ENCODE measurements around the gene PRC1. TPM values are rescaled to one million over a fixed set of nuclear protein-coding genes. Genes with fewer than 3 reads are reported as not detected.

PRC1 gene
- polyA plus RNA-seq, 1 donor from 2014 or later, result 18.2 TPM

DNA sequence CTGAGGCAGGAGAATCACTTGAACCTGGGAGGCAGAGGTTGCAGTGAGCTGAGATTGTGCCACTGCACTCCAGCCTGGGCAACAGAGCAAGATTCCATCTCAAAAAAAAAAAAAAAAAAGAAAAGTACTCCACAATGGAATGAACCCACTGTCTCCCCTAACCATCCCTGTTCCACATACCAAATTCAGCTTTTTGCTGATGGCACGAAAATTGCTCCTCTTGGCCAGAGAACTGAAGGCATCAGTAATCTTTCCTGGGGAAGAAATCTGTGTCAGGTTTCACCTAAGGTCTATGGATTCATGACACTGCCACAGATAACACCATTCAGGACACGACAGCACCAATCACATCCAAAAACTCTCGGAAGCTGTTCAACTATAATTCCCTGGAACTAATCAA is 6.9 kb upstream of the PRC1 start:
- Histone ChIP-seq H4K20me1 (ENCODE audit: insufficient read depth) (no peaks in the 10 kb centered on the region), H3K9me2 (ENCODE audit: insufficient read depth, low read length) (no peaks in the 10 kb centered on the region), H2AFZ (ENCODE audit: low read depth, low read length) (no peak overlapping the region), H3K79me2 (replicated peaks; ENCODE audit: insufficient read depth, low read length) (no peaks in the 10 kb centered on the region), H3K27me3 (ENCODE audit: insufficient read depth, low read depth, low read length) (no peaks in the 10 kb centered on the region), H3F3A (ENCODE audit: insufficient read depth, low read length, poor library complexity, severe bottlenecking) (no peaks in the 10 kb centered on the region), H3K36me3 (ENCODE audit: insufficient read depth, low read length) (no peaks in the 10 kb centered on the region), H3K4me3 (ENCODE audit: low read length) (no peak overlapping the region), H3K27ac (ENCODE audit: low read length) (no peak overlapping the region), H3K4me2 (ENCODE audit: low read length) (no peak overlapping the region), H3K9ac (ENCODE audit: low read length) (no peak overlapping the region), H3K9me3 (ENCODE audit: low read length) (no peaks in the 10 kb centered on the region)
- TF ChIP-seq SMC3 (conservative IDR thresholded peaks at IDR 0.05; ENCODE audit: poor library complexity) (no peak), RAD21 (conservative IDR thresholded peaks at IDR 0.05) (no peak), TAF1 (IDR thresholded peaks at IDR 0.05; ENCODE audit: low read depth) (no peak), MXI1 (conservative IDR thresholded peaks at IDR 0.05; ENCODE audit: poor library complexity, severe bottlenecking) (no peak), POLR2AphosphoS5 (IDR thresholded peaks at IDR 0.05) (no peak)
- TF ChIP-seq, protein P1, sequence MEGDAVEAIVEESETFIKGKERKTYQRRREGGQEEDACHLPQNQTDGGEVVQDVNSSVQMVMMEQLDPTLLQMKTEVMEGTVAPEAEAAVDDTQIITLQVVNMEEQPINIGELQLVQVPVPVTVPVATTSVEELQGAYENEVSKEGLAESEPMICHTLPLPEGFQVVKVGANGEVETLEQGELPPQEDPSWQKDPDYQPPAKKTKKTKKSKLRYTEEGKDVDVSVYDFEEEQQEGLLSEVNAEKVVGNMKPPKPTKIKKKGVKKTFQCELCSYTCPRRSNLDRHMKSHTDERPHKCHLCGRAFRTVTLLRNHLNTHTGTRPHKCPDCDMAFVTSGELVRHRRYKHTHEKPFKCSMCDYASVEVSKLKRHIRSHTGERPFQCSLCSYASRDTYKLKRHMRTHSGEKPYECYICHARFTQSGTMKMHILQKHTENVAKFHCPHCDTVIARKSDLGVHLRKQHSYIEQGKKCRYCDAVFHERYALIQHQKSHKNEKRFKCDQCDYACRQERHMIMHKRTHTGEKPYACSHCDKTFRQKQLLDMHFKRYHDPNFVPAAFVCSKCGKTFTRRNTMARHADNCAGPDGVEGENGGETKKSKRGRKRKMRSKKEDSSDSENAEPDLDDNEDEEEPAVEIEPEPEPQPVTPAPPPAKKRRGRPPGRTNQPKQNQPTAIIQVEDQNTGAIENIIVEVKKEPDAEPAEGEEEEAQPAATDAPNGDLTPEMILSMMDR (IDR thresholded peaks at IDR 0.05; ENCODE audit: poor library complexity, severe bottlenecking), result no peak
- TF ChIP-seq, protein P2, sequence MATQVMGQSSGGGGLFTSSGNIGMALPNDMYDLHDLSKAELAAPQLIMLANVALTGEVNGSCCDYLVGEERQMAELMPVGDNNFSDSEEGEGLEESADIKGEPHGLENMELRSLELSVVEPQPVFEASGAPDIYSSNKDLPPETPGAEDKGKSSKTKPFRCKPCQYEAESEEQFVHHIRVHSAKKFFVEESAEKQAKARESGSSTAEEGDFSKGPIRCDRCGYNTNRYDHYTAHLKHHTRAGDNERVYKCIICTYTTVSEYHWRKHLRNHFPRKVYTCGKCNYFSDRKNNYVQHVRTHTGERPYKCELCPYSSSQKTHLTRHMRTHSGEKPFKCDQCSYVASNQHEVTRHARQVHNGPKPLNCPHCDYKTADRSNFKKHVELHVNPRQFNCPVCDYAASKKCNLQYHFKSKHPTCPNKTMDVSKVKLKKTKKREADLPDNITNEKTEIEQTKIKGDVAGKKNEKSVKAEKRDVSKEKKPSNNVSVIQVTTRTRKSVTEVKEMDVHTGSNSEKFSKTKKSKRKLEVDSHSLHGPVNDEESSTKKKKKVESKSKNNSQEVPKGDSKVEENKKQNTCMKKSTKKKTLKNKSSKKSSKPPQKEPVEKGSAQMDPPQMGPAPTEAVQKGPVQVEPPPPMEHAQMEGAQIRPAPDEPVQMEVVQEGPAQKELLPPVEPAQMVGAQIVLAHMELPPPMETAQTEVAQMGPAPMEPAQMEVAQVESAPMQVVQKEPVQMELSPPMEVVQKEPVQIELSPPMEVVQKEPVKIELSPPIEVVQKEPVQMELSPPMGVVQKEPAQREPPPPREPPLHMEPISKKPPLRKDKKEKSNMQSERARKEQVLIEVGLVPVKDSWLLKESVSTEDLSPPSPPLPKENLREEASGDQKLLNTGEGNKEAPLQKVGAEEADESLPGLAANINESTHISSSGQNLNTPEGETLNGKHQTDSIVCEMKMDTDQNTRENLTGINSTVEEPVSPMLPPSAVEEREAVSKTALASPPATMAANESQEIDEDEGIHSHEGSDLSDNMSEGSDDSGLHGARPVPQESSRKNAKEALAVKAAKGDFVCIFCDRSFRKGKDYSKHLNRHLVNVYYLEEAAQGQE (IDR thresholded peaks at IDR 0.05; ENCODE audit: borderline replicate concordance), result no peak

DNA sequence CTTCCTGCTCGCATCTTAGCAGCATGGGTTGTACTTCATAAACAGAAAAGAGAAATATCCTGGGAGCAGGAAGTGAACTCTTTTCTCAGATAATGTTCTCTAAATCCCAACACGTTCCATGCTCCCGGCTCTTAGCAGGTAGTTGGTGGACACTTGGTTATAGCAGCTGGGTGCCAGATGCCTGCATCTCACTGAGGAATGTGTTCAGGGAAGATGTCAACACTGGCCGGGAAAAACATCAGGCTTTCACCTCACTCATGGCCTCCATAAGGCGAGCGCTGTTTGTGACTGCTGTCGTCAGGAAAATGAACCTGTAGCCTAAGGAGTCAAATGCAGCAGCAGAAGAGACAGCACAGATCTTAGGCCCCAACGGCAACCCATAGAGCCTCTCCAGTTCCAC is 4.4 kb upstream of the PRC1 start:
- H3K27me3 ChIP-seq (ENCODE audit: insufficient read depth, low read depth, low read length), result no peaks in the 10 kb centered on the region
- no peak overlapping the region for H3K4me3 ChIP-seq (ENCODE audit: low read length)
- no peaks in the 10 kb centered on the region for H4K20me1 ChIP-seq (ENCODE audit: insufficient read depth)
- H3K4me2 ChIP-seq (ENCODE audit: low read length), result no peak overlapping the region
- no peaks in the 10 kb centered on the region for H3K9me2 ChIP-seq (ENCODE audit: insufficient read depth, low read length)
- H2AFZ ChIP-seq (ENCODE audit: low read depth, low read length), result no peak overlapping the region
- TF ChIP-seq TAF1 (IDR thresholded peaks at IDR 0.05; ENCODE audit: low read depth) (no peak), MXI1 (conservative IDR thresholded peaks at IDR 0.05; ENCODE audit: poor library complexity, severe bottlenecking) (no peak), POLR2AphosphoS5 (IDR thresholded peaks at IDR 0.05) (no peak), EZH2 (IDR thresholded peaks at IDR 0.05; ENCODE audit: borderline replicate concordance, insufficient read depth, low read length, poor library complexity, severe bottlenecking) (no peak), EP300 (conservative IDR thresholded peaks at IDR 0.05; ENCODE audit: poor library complexity, severe bottlenecking) (no peak), RAD21 (conservative IDR thresholded peaks at IDR 0.05) (no peak), SMC3 (conservative IDR thresholded peaks at IDR 0.05; ENCODE audit: poor library complexity) (no peak)
- TF ChIP-seq, protein P1 (IDR thresholded peaks at IDR 0.05; ENCODE audit: poor library complexity, severe bottlenecking), result no peak
- TF ChIP-seq, protein P2 (IDR thresholded peaks at IDR 0.05; ENCODE audit: borderline replicate concordance), result no peak
- no peak overlapping the region for H3K27ac ChIP-seq (ENCODE audit: low read length)
- H3K36me3 ChIP-seq (ENCODE audit: insufficient read depth, low read length), result no peaks in the 10 kb centered on the region
- H3K9me3 ChIP-seq (ENCODE audit: low read length), result no peaks in the 10 kb centered on the region
- H3K79me2 ChIP-seq (replicated peaks; ENCODE audit: insufficient read depth, low read length), result peaks cover 4% of the 10 kb centered on the region
- no peaks in the 10 kb centered on the region for H3F3A ChIP-seq (ENCODE audit: insufficient read depth, low read length, poor library complexity, severe bottlenecking)
- no peak overlapping the region for H3K9ac ChIP-seq (ENCODE audit: low read length)

All from neural cell (in vitro differentiated cells).